ENCODE measurements around the gene SERINC2. TPM values are rescaled to one million over a fixed set of nuclear protein-coding genes. Genes with fewer than 3 reads are reported as not detected.

The SERINC2 gene
- total and polyA plus RNA-seq, 2 of the 4 experiments (the other 2 are of a cell fraction), result 2.0 to 59.5 TPM

DNA sequence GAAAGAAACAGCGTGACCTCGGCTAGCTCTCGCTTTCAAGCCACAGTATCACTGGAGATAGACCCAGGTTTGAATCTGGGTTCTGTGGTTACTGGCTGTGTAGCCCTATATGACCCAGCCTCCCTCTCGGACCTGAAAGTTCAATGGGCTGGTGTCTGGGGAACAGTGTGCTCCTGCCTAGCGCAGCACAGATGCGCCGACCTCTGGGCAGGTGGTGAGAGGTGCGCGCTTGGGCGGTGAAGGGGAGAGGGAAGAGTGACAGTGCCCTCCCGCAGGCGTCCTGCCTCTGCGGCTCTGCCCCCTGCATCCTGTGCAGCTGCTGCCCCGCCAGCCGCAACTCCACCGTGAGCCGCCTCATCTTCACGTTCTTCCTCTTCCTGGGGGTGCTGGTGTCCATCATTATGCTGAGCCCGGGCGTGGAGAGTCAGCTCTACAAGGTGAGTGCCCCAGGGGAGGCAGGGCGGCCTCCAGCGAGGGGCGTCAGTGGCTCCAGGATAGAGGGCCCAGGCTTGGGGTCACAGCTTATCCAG is 10.5 kb downstream of the SERINC2 start:
- Histone ChIP-seq H3K9ac (ENCODE audit: low read depth, low read length) (no peak overlapping the region), H3K4ac (ENCODE audit: low read depth, low read length) (no peak overlapping the region), H4K91ac (ENCODE audit: insufficient read depth, low read depth, low read length) (no peak overlapping the region), H3K27me3 (ENCODE audit: control insufficient read depth, insufficient read depth, low read length) (no peaks in the 10 kb centered on the region), H2AK9ac (replicated peaks; ENCODE audit: low read depth, low read length, poor library complexity) (no peak overlapping the region), H4K5ac (ENCODE audit: low read depth, low read length) (no peak overlapping the region), H2BK15ac (ENCODE audit: low read depth, low read length) (no peak overlapping the region), H3K4me2 (ENCODE audit: low read depth, low read length) (no peak overlapping the region), H3K56ac (ENCODE audit: extremely low read depth, insufficient read depth, low read length) (no peak overlapping the region), H2BK120ac (ENCODE audit: low read depth, low read length) (no peak overlapping the region), H3K9me3 (ENCODE audit: control insufficient read depth, insufficient read depth, low read length) (no peaks in the 10 kb centered on the region), H3K27ac (ENCODE audit: insufficient read depth, low read length) (no peak overlapping the region), H4K20me1 (ENCODE audit: insufficient read depth, low read length) (peaks cover 27% of the 10 kb centered on the region), H3K23ac (ENCODE audit: low read depth, low read length) (no peak overlapping the region), H3K14ac (replicated peaks; ENCODE audit: low read depth, low read length) (no peak overlapping the region), H3K79me1 (ENCODE audit: low read depth in 1 of 2, low read length in 2 of 2) (peaks cover 2 to 36% of the 10 kb centered on the region in 2 experiments; a peak in 2 of 4 replicates), H2BK5ac (ENCODE audit: low read depth, low read length, poor library complexity, severe bottlenecking) (no peak overlapping the region), H2BK20ac (ENCODE audit: low read depth, low read length) (no peak overlapping the region), H3K36me3 (ENCODE audit: control insufficient read depth, insufficient read depth, low read length) (peaks cover 23% of the 10 kb centered on the region; the same call in 1 of the 2 replicates), H3K4me3 (ENCODE audit: insufficient read depth, low read depth, low read length) (no peak overlapping the region), H3K9me1 (ENCODE audit: insufficient read depth, low read length) (peaks cover 3% of the 10 kb centered on the region; the same call in 1 of the 2 replicates), H2AFZ (replicated peaks; ENCODE audit: low read length, poor library complexity) (no peak overlapping the region), H4K8ac (ENCODE audit: low read depth in 2 of 2, low read length in 2 of 2) (no peak overlapping the region), H2AK5ac (ENCODE audit: low read depth, low read length) (0 out of 2 replicates have a peak overlapping the region, but pooled peaks have one; percentile 3), H3K18ac (ENCODE audit: low read depth, low read length) (no peak overlapping the region), H3K4me1 (ENCODE audit: control insufficient read depth, insufficient read depth, low read length) (peaks cover 10% of the 10 kb centered on the region)
- TF ChIP-seq MAZ (IDR thresholded peaks at IDR 0.05; ENCODE audit: borderline replicate concordance, low read depth, low read length) (no peak), MXI1 (IDR thresholded peaks at IDR 0.05; ENCODE audit: borderline replicate concordance, low read depth, low read length) (no peak), RCOR1 (IDR thresholded peaks at IDR 0.05; ENCODE audit: insufficient replicate concordance, low read length) (no peak), NFE2L2 (IDR thresholded peaks at IDR 0.05; ENCODE audit: low read depth, low read length) (no peak), SMC3 (IDR thresholded peaks at IDR 0.05; ENCODE audit: low read depth, low read length) (no peak), CHD1 (IDR thresholded peaks at IDR 0.05; ENCODE audit: low read depth, low read length) (no peak), BHLHE40 (IDR thresholded peaks at IDR 0.05; ENCODE audit: low read depth, low read length) (no peak), RFX5 (IDR thresholded peaks at IDR 0.05; ENCODE audit: low read depth, low read length) (no peak), CEBPB (IDR thresholded peaks at IDR 0.05; ENCODE audit: low read depth, low read length) (no peak)
- TF ChIP-seq, protein P1, sequence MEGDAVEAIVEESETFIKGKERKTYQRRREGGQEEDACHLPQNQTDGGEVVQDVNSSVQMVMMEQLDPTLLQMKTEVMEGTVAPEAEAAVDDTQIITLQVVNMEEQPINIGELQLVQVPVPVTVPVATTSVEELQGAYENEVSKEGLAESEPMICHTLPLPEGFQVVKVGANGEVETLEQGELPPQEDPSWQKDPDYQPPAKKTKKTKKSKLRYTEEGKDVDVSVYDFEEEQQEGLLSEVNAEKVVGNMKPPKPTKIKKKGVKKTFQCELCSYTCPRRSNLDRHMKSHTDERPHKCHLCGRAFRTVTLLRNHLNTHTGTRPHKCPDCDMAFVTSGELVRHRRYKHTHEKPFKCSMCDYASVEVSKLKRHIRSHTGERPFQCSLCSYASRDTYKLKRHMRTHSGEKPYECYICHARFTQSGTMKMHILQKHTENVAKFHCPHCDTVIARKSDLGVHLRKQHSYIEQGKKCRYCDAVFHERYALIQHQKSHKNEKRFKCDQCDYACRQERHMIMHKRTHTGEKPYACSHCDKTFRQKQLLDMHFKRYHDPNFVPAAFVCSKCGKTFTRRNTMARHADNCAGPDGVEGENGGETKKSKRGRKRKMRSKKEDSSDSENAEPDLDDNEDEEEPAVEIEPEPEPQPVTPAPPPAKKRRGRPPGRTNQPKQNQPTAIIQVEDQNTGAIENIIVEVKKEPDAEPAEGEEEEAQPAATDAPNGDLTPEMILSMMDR (conservative IDR thresholded peaks at IDR 0.05; ENCODE audit: low read depth, low read length), result no peak
- TF ChIP-seq, protein P2, sequence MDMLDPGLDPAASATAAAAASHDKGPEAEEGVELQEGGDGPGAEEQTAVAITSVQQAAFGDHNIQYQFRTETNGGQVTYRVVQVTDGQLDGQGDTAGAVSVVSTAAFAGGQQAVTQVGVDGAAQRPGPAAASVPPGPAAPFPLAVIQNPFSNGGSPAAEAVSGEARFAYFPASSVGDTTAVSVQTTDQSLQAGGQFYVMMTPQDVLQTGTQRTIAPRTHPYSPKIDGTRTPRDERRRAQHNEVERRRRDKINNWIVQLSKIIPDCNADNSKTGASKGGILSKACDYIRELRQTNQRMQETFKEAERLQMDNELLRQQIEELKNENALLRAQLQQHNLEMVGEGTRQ (IDR thresholded peaks at IDR 0.05; ENCODE audit: low read depth, low read length), result no peak
- TF ChIP-seq, protein P3, sequence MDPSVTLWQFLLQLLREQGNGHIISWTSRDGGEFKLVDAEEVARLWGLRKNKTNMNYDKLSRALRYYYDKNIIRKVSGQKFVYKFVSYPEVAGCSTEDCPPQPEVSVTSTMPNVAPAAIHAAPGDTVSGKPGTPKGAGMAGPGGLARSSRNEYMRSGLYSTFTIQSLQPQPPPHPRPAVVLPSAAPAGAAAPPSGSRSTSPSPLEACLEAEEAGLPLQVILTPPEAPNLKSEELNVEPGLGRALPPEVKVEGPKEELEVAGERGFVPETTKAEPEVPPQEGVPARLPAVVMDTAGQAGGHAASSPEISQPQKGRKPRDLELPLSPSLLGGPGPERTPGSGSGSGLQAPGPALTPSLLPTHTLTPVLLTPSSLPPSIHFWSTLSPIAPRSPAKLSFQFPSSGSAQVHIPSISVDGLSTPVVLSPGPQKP (IDR thresholded peaks at IDR 0.05; ENCODE audit: borderline replicate concordance, low read depth, low read length), result no peak
- dilution Hi-C loops (cut with HindIII; ENCODE audit: low sequenced_read_pairs, unreplicated experiment), result no loop called here
- ChIA-PET POLR2A (ENCODE audit: unreplicated experiment) (no interaction called here), CTCF (interaction anchor here (1.0 to 5.2 kb wide), 2 partner anchors 9 to 29 kb away, joined by 5 to 61 read pairs; no protein-coding TSS in a partner anchor)
- DNase-seq, result no peak
- no TSS peak for BruUV-seq (replicated peaks)
- WGBS, 2 experiments (ENCODE audit: extremely low coverage in 2 of 2, insufficient read length in 1 of 2), result 75% methylated on average over 11 of the region's 23 CpGs; no CpG with 5 or more reads in 1 of the 2 experiments
- in situ Hi-C loops (cut with MboI; ENCODE audit: low sequenced_read_pairs), result loop anchor here (10.0 kb wide), 1 partner anchor 239 kb away; no protein-coding TSS in a partner anchor
- intact Hi-C loops (cut with micrococcal nuclease), result no loop called here
- ATAC-seq (ENCODE audit: low read depth), result no peak

Measured in IMR-90 (cell line).